ENCODE results near the gene GALNT14.

The GALNT14 gene

DNA sequence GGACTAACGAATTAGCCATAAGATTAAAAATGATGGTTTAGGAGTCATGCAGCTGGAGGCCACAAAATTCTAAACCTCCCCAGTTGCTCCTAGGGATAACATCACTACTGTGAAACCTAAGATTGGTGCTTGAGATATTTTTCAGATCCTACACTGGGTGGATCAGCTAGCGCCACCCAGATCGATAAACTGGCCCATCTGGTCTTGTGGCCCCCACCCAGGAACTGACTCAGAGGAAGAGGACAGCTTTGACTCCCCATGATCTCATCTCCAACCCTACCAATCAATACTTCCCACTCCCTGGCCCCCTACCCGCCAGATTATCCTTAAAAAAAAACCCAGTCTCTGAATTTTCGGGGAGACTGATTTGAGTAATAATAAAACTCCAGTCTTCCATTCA is 5.5 kb downstream of the GALNT14 start:
- no peak for FAIRE-seq

DNA sequence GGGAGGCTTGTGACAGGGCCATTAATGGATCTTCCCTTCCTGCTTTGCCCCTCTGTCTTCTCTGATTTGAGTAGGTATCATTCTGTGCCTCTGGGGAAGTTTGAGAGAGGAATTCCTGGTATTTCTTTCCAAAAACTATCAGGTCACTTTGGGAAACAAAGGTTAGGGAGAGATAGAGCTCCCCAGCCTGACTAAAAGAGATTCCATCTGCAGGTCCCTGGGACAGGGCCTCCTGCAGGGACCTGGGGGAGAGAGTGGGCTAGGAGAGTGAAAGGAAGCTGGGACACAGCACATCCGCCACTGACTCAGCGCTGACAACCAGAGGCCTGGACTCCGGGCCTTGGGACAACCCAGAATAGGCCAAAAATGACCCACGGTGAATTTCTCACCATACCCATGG is 6.4 kb downstream of the GALNT14 start:
- FAIRE-seq = no peak

DNA sequence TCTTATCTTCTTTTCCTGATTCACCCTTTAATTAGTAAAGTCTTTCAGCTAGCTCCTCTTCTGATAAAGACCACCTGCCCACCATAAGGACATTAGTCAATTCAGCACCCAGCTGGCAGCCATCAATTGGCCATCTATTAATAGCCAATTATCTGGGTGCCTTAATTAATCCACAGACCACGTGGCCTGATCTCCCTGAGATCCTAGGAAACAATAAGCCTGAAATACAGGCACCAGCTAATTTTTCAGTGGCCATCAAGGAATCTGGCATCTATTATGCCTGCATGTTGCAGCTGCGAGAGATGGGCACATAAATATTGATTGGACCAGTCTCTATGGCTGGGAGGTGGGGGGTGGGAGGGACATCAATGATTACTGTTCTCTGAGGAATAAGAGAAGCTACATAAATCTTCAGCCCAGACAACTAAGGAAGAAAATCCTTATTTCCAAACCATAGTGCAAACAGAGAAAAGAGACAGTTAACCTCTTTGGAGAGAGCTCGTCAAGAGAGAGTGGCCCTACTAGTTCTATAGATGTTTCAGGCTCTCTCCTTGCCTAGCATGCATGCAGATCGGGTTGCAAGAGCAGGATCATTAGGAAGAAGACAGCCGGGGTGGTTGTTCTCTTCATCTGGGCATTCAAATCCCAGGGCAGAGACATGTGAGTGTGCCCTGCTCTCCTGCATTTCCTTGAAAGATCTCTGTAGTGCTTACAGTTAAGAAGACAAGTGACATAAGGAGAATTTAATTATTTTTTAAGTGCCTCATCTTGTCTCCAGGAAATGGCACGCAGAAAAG is 8.7 kb downstream of the GALNT14 start:
- no peak for FAIRE-seq

DNA sequence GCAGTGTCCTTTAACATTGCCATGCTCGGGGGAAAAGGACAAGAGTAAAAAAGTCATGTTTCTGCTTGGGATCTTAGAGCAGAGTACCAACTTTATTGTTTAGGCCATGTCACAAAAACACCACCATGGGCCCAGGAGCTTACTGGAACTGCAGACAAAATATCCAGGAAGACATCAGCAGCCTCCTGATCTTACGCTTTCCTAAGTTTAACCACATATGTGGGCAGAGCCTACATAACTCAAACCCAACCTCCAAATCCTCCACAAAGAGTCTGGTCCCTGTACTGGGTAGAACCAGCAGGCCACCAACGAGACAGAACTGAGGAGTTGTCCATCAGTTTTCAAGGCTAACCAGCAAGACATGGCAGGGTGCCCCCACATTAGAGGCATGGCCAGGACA is 10.3 kb downstream of the GALNT14 start:
- FAIRE-seq = no peak

DNA sequence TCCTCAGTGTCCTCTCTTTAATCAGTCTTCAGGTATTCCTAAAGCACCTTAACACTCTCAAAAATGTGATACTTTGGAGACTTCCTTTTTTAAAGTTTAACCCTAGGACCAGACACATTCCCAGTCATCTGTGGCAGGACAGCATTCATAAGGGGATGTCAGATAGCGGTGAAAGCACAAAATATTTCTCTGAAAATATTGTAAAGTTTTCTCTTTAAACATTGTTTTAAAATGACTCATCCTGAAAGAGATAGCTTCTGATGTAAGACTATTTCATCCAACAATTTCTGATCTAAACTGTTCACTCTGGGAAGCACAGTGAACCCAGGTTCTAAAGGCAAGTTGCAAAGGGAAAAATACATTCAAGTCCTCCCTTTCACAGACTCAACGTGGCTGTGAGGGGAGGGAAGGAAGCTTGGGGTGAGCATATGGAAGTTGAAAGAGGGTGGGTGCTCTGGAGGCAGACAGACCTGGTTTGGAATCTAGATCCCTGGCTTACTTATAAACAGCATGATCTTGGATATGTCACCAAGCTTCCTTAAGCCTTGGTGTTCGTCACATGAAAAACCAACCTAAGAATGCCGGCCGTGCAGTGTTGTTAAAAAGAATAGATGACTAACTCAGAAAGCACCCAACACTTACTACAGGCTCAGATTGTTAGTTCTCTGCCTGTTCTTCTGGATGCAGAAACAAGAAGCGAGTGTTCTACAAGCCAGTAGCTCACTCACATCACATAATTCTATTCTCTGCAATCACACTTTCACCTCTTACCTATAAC is 12.1 kb downstream of the GALNT14 start:
- FAIRE-seq = no peak

DNA sequence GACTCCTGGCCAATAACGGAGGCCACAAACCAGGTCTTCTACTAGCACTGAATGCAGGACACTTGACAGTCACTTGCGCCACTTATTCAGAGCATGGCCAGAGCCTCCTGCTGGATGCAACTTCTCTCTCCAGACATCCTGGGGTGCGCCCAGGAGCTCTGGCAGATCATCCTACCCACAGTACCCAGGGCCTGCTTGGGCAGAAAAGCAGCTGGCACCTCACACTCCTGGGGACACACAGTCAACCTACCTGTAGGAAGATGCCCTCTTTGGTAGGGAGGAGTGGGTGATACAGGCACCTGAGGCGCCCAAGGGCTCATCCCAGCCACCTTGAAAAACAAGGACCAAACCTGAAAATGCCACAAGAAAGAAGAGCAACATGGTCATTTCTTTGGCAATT is 13.3 kb downstream of the GALNT14 start:
- FAIRE-seq = no peak

DNA sequence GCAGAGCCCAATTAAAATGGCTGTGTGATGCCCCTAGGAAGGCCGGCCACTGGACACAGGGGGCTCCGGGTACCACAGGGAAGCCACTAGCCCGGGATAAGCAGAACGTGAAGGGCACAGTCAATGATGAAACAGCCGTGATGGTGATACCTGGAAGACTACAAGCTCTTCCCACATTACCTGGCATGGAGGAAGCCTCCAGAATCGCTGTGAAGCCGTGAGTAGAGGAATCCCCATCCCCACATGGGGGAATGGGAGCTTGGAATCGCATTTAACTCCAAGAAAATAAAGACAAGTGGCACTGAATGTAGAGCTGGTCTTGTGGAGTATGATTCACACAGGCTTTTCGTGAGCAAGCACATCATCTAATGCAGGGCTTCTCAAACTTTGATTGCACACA is 16.1 kb downstream of the GALNT14 start:
- FAIRE-seq = no peak

DNA sequence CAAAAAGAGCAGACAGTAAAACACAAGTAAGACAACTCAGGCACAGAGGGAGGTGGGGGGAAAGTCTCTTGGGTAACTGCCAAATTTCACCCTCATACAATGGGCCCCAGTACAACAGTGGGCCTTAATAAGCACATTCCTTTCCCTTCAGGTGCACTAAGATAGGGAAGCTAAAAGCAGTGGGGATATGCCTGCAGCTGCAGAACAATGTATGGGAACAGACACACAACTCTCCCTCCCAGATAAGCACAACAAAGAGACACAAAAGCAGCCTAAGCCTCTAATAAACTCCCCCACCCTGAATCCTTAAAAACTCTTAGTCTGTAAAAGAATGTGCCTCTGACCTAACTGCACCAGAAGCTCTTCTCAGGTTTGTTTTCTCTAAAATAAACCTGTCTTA is 24.5 kb downstream of the GALNT14 start:
- no peak for FAIRE-seq

DNA sequence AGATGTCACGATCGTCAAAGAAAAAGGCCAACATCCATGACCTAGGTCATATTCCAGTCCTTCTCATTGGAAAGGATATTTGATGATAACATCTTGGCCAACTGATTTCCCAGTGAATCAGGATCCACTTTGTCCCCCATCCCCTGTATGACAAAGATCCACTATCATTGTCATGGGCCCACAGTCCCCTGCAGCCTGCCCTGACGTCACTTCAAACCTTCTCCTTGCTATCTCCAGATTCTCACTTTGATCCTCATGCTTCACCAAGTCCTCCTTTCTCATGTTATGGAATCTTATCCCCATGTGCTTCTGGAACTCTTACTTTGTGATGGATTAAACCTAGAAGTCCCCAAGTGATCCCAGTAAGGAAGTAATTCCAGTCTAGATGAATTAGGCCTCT is 25.7 kb downstream of the GALNT14 start:
- FAIRE-seq = no peak

DNA sequence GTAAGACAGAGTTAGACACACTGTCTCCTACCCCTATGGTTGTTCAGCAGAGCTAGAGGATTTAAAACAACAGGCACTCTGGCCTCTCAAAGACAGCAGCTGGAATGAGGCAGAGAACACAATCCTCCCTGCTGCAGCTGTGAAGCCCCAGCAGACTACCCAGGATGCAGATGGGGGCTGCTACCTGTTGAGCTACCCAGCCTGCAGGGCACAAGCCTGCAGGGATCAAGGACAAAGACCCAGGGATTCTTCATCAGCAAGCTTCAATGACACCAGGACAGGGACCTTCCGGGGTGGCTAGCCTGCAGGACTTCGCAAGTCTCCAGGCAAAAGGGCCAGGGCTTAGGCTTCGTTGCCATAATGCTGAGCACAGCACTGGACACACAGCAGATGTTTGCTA is 27.2 kb downstream of the GALNT14 start:
- no peak for FAIRE-seq

DNA sequence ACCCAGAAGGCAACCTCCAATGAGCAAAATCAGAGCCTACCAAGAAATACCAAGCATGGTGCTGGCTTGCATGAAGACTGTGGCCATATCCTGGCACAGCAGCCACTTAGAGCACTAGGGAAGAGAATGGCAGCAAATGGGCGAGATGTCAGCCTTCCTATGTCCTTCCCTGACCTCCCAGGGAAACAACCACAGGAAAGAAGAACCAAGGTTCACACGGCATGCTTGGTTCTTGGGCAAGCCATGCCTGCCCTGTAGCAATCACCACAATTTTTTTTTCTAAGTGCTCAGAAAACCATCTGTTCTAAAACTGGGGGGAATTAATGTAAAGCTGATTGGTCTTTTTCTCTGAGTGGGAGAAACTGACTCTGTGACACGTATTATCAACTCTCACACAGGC is 27.8 kb downstream of the GALNT14 start:
- no peak for FAIRE-seq

DNA sequence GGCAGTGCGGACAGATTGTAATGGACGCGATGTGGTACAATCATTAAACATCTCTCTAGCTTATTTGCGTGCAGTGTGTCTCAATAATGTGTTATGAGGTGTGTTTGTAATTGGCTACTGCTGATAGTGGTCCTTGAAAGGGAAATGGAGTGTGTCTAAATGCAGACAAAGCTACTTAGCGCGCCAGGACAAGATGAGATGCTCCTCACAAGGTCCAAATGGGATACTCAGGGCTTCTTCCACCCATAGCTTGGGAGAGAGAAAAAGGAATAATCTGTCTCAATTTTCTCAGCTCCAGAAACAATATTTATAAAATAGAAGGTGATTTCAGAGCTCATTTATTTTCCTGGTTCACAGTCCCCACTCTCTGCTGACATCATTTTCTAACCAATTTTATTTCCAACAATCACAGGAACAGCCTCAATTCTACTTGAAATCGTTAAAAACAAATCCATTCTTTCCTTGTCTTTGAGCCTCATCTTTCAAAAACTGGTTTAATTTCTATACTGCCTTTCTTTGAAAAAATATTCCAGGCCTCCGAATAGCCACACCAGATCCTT is 28.5 kb downstream of the GALNT14 start:
- FAIRE-seq = no peak

DNA sequence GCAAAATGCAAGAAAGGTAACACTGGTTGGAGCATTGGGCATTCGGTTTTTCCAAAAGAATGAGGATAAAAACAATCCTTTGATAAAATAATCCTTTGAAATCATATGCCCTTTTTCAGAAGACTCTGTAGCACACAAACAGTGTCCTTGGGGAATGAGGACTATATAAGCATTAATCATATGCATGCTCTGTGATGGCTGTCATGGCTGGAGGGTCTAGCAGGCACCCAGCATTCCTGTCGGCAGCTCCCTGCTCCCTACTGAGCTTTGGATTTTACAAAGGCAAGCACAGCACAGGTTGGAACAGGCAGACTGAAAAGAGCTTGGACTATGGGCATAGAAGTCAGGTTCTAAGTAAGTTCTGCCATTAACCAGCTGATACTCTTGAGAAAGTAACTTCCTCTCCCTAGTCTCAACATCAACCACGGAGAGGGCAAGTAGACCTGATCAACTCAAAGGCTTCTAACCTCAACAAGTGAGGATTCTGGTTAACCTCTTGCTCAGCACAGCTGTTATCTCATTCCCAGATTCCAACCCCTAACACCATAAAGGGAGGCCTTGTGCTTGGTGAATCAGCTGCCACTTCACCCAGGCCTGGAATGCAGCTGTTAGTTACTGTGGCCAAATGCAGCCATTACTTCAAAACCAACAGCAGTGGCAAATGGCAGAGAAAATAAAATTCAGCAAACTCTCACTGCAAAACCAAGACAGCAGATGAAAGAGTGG is 29.5 kb downstream of the GALNT14 start:
- FAIRE-seq = no peak

DNA sequence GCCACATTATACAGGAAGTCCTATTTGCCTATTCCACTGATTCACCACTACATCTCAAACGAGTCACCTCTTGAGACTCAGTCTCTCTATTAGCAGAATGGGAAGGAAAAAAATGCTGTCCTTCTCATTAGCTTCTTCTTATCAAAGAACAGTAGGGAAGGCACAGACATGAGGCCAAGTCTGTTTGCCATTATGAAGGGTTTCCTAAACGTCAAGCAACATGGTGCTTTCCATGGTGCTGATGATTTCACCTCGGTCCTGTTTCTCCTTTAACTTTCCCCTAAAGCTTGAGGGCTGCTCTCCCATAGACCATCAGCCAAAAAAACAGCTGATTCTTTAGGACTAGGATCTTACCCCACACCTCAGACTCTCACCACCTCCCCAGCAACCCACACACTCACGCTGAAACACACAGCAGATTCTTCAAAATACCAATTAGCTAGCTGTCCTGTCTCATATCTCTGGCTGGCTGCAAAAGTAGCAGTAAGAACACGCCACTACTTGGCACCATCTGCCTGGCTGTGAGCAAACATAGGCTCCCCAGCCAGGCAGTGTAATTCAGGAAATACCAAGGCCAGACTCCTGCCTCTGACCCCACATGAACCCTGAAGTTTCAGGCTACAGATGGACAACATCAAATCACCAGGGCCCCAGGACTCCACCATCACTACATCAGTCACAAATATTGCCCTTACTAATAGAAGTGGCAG is 30.5 kb downstream of the GALNT14 start:
- FAIRE-seq = no peak

DNA sequence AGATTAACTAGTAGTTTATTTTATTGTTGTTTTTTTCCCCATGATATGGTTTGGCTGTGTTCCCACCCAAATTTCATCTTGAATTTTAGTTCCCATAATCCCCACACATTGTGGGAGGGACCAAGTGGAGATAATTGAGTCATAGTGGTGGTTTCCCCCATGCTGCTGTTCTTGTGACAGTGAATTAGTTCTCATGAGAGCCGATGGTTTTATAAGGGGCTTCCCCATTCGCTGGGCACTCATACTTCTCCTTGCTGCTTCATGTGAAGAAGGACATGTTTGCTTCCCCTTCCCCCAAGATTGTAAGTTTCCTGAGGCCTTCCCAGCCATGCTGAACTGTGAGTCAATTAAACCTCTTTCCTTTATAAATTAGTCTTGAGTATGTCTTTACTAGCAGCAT is 36.5 kb downstream of the GALNT14 start:
- no peak for FAIRE-seq

DNA sequence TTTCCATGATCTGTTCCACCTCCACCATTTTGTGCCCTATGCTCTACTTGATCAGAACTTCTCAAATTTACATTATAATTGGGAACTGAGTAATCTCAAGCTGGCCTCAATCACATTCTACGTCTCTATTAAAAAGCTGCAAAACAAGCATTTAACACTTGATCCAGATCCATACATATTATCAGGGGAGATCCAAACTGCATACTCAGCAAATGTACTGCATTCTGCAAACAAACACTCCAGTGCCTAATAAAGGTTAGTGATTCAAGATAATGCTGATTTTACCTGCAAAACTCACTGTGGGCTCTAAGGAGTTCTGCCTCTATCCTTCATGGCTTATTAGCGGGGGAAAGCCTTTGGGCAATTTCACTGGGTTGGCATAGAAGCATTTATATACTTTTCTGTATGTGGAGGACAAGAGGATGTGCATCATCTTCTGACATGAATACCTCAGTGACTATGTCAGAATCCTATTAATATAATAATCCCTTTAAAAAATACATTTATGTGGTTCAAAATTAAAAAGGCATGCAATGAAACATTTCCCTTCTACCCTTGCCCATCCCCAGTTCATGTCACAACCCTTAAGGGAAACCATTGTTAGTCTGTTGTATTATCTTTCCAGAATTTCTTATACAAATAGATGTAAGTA is 40.2 kb downstream of the GALNT14 start:
- no peak for FAIRE-seq

DNA sequence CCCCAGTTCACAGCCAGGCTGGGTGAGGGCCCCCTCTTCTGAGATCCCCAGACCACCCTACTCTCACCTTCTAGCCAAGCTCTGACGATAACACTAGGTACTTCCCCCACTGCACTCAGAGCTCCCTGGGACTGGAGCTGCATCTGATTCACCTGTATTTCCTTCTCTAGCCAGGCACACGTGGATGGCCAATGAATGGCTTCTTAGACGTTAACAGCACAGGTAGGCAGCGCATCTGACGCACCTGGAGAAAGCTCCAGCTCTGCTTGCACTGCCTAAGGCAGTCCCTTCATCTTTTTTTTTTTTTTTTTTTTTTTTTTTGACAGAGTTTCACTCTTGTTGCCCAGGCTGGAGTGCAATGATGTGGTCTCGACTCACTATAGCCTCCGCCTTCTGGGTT is 48.1 kb downstream of the GALNT14 start:
- FAIRE-seq = no peak

DNA sequence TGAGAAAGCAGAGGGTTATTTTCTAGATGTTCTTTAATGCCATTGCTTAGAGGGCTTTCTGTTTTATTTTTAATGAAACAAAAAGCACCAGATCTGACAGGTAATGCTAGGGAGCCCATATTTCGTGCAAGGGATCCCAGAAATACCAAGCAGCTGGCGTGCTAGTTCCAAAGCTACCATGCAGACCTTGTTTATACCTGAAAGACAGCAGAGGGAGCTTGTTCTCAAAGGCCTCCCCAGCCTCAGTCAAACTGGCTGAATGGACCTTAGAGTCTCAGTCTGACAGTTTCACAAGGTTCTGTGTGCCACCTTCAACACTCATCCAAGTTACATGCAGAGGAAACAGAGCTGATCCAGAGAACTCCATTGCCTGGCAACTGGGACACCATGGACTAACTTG is 48.6 kb downstream of the GALNT14 start:
- FAIRE-seq = no peak

DNA sequence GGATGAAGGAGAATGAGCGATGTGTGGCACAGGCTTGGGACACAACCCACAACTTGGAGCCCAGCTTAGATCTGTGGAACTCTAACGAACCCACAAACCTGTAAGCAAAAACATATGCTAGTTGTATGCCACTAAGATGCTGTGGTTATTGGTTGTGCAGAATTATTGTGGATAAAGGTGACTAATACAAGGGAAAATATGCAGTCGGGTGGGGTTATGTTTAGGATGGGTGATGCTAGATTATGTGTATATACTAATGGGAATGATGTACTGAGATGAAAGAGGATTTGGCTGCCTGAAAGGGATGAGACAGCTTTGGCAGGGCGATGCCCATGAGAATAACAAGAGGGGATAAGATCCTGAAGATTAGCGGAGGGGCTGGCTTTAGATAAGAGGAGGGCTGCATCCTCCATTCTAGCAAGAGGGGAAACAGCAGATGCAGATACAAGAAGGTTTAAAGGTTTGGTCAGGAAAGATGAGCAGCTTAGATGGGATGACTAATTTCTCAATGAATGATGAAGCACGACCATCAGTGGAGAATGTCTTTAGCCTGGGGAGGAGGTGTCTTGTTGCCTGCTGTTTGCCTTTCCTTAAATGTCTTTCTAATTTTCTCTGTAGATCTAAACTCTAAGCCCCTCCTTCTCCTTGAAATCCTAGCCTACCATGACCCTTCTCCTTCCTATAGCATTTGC is 49.6 kb downstream of the GALNT14 start:
- FAIRE-seq = no peak

DNA sequence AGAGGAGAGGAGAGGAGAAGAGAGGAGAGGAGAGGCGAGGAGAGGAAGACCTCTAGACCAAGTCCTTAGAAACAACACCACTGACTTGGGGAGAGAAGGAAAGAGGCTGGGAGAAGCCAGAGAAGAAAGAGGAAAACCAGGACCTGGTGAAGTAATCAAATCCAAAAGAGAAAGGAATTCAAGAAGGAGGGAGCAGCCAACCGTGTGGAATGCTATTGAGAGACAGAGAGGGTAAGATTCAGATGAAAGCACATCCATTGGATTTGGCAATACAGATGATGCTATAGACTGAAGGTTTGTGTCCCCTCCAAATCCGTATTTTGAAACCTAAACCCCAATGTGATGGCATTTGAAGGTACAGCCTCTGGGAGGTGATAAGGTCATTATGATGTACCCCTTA is 50.7 kb downstream of the GALNT14 start:
- FAIRE-seq = no peak

DNA sequence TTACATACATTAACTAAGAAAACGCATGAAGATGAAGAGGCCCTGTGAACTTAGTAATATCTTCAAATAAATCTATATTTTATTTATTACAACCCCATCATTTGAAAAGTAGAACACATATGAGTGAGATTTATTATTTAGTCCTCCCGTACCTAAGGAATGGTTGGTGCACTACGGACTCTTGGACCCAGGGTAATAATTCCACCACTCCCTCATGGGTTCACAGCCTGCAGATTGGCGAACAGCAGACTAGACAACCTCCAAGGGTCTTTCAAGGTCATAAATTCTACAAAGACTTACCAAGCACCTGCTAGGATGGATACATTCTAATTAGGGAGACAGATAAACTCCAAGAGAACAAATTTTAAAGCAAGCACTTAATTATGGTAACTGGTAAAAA is 51.6 kb downstream of the GALNT14 start:
- no peak for FAIRE-seq
